Uterus (tissue), 4 donors: Measurements from ENCODE around the gene MYO15A. TPM values are rescaled to one million over a fixed set of nuclear protein-coding genes. Genes with fewer than 3 reads are reported as not detected.

ENCODE experiments used
- DNase-seq, 2 donors: peaks; one replicate each; pipeline ENCODE4 v3.0.0-alpha.2; 2019 to 2020
- H3K27ac ChIP-seq, 2 donors: fragments of 200-600 bp; sonication (generic); 1 replicate in 1 of 2; 2 replicates in 1 of 2; pipeline ENCODE4 v1.5.1; 2016 to 2018
- H3K27me3 ChIP-seq, 2 donors: fragments of 200-600 bp; sonication (generic); one replicate each; pipeline ENCODE4 v1.5.1; 2018 to 2019; ENCODE audit warnings: control low read depth in 1 of 2
- H3K36me3 ChIP-seq, 2 donors: fragments of 200-600 bp; sonication (generic); one replicate each; pipeline ENCODE4 v1.5.1; 2019; ENCODE audit warnings: control low read depth in 1 of 2
- H3K4me1 ChIP-seq, 2 donors: fragments of 200-600 bp; sonication (generic); one replicate each; pipeline ENCODE4 v1.5.1; 2018 to 2019; ENCODE audit warnings: control low read depth in 1 of 2
- H3K4me3 ChIP-seq, 2 donors: fragments of 200-600 bp; sonication (generic); 1 replicate in 1 of 2; 2 replicates in 1 of 2; pipeline ENCODE4 v1.5.1; 2018 to 2019; ENCODE audit warnings: mild to moderate bottlenecking in 1 of 2
- H3K9me3 ChIP-seq, 2 donors: fragments of 200-600 bp; sonication (generic); one replicate each; pipeline ENCODE4 v1.5.1; 2019; ENCODE audit warnings: control low read depth in 1 of 2
- POLR2A ChIP-seq, 2 donors: fragments of 450-650 bp; IDR thresholded peaks; one replicate each; pipeline ENCODE4 v1.6.1; 2016; ENCODE audit warnings: antibody characterized with exemption in 2 of 2, mild to moderate bottlenecking in 1 of 2, moderate library complexity in 1 of 2
- intact Hi-C: fragments of 100-400 bp; cut with DNase I; formaldehyde crosslinking; loops from one replicate; pipeline ENCODE4 v1.15.1; 2023; ENCODE audit warnings: low total_unique reads
- total RNA-seq, 4 donors: library from RNA; depleted of rRNA in 3 of 4; stranded (reverse); fragments of >200 nt in 3 of 4; gene quantifications; one replicate each; pipeline versions ENCODE4 v1.1.0 to v1.2.4, GENCODE V29; 2014 to 2023
- TF ChIP-seq, protein P1 (sequence below), 4 experiments: fragments of 200-600 bp in 2 of 4; fragments of 450-650 bp in 2 of 4; sonication (generic) in 2 of 4; IDR thresholded peaks; one replicate each; pipeline ENCODE4 v1.5.1; 2016 to 2019; ENCODE audit warnings: antibody characterized with exemption in 4 of 4, mild to moderate bottlenecking in 2 of 4, moderate library complexity in 1 of 4
- donor health status: DM: yes; HTN: yes; CAD: no.

MYO15A gene
- total RNA-seq, 4 donors from 2014 or later: 1.5 to 8.1 (median 2.9) TPM; not detected in 1

DNA sequence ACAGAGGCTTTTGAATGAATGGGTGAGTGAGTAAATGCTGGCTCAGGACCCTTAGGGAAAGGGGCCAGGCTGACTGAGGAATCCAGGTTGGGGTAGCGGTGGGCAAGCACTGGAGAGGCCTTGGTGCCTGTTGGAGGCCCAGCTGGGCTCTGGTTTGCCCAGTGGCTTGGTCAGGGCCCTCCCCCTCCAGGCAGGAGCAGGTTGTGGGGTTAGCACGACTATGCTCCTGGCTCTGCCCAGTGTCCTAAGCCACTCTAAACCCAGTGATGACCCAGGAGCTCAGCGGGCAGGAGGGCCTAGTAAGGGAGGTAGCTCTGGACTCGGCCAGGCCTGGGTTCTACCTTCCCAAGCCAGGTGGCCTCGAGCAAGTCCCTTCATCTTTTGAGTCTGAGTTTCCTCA, 7.5 kb downstream of the MYO15A start:
- Histone ChIP-seq H3K27me3 (no peaks in the 10 kb centered on the region), H3K4me1 (no peaks in the 10 kb centered on the region), H3K9me3 (no peaks in the 10 kb centered on the region), H3K27ac (no peak overlapping the region), H3K4me3 (no peak overlapping the region), H3K36me3 (no peaks in the 10 kb centered on the region)
- TF ChIP-seq POLR2A (IDR thresholded peaks at IDR 0.05): no peak
- TF ChIP-seq, protein P1, sequence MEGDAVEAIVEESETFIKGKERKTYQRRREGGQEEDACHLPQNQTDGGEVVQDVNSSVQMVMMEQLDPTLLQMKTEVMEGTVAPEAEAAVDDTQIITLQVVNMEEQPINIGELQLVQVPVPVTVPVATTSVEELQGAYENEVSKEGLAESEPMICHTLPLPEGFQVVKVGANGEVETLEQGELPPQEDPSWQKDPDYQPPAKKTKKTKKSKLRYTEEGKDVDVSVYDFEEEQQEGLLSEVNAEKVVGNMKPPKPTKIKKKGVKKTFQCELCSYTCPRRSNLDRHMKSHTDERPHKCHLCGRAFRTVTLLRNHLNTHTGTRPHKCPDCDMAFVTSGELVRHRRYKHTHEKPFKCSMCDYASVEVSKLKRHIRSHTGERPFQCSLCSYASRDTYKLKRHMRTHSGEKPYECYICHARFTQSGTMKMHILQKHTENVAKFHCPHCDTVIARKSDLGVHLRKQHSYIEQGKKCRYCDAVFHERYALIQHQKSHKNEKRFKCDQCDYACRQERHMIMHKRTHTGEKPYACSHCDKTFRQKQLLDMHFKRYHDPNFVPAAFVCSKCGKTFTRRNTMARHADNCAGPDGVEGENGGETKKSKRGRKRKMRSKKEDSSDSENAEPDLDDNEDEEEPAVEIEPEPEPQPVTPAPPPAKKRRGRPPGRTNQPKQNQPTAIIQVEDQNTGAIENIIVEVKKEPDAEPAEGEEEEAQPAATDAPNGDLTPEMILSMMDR (IDR thresholded peaks at IDR 0.05): no peak
- intact Hi-C loops: no loop called here
- DNase-seq: no peak

DNA sequence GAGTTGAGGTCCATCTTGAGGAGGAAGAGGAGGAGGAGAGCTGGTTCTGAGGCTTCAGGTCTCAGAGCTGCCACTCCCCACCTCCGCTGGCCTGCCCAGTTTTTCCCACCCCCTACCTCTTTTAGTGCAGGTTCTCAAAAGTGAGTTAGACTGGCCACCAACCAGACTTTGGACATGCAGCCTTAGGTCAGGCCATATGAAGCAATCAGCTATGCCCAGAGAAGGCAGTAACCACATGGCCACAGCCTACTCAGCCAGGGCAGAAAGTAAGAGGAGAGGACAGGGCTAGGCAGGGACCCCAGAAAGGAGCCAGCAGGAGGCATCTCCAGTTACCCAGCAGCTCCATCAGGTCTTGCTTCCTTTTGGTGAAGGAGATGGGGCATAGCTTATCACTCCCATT, 9.0 kb downstream of the MYO15A start:
- H3K36me3 ChIP-seq: no peaks in the 10 kb centered on the region
- no peak overlapping the region for H3K27ac ChIP-seq
- H3K27me3 ChIP-seq: no peaks in the 10 kb centered on the region
- intact Hi-C loops: no loop called here
- no peak for TF ChIP-seq POLR2A (IDR thresholded peaks at IDR 0.05)
- TF ChIP-seq, protein P1 (IDR thresholded peaks at IDR 0.05): no peak
- no peak for DNase-seq
- no peaks in the 10 kb centered on the region for H3K9me3 ChIP-seq
- no peak overlapping the region for H3K4me3 ChIP-seq
- H3K4me1 ChIP-seq: no peaks in the 10 kb centered on the region

DNA sequence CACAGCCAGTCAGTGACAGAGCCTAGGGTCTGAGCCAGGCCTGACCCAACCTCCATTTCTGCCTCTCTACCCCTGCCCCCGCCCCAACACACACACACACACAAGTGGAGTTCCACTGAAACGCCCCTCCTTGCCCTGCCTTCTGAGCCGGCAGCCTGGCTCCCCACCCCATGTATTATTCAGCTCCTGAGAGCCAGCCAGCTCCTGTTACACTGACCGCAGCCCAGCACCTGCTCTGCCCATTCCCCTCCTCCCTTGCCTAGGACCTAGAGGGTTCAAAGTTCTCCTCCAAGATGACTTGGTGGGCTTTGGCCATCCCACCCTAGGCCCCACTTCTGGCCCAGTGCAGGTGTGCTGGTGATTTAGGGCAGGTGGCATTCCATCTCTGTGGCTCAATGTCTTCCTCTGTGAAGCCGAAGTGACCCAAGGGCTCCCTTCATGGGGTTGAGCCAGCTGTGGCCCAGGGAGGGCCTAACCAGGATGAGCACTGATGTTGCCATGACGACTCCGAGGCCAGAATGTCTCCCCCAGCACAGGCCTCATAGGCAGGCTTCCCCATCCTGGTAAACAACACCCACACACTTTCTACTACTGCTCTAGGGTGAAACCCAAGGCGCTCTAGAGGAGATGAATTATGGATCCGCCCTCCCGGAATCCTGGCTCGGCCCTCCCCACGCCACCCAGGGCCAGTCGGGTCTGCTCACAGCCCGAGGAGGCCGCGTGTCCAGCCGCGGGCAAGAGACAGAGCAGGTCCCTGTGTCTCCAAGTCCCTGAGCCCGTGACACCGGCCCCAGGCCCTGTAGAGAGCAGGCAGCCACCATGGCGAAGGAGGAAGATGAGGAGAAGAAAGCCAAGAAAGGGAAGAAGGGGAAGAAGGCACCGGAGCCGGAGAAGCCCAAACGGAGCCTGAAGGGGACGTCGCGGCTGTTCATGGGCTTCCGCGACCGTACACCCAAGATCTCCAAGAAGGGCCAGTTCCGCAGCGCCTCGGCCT, 9.7 kb downstream of the MYO15A start:
- H3K9me3 ChIP-seq: no peaks in the 10 kb centered on the region
- DNase-seq: no peak
- no peaks in the 10 kb centered on the region for H3K27me3 ChIP-seq
- H3K4me3 ChIP-seq: no peak overlapping the region
- no peaks in the 10 kb centered on the region for H3K36me3 ChIP-seq
- no peaks in the 10 kb centered on the region for H3K4me1 ChIP-seq
- TF ChIP-seq POLR2A (IDR thresholded peaks at IDR 0.05): no peak
- TF ChIP-seq, protein P1 (IDR thresholded peaks at IDR 0.05): no peak
- intact Hi-C loops: no loop called here
- no peak overlapping the region for H3K27ac ChIP-seq

DNA sequence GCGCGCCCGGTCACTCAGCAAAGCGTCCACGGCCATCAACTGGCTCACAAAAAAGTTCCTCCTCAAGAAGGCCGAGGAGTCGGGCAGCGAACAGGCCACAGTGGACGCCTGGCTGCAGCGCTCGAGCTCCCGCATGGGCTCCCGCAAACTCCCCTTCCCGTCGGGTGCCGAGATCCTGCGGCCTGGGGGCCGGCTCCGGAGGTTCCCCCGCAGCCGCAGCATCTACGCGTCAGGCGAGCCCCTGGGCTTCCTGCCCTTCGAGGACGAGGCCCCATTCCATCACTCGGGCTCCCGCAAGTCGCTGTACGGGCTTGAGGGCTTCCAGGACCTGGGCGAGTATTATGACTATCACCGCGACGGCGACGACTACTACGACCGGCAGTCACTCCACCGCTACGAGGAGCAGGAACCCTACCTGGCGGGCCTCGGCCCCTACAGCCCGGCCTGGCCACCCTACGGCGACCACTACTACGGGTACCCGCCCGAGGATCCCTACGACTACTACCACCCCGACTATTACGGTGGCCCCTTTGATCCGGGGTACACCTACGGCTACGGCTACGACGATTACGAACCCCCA, 10.7 kb downstream of the MYO15A start:
- Histone ChIP-seq H3K4me3 (no peak overlapping the region), H3K27ac (no peak overlapping the region), H3K9me3 (no peaks in the 10 kb centered on the region), H3K4me1 (no peaks in the 10 kb centered on the region), H3K27me3 (no peaks in the 10 kb centered on the region), H3K36me3 (no peaks in the 10 kb centered on the region)
- no peak for TF ChIP-seq POLR2A (IDR thresholded peaks at IDR 0.05)
- TF ChIP-seq, protein P1 (IDR thresholded peaks at IDR 0.05): no peak
- intact Hi-C loops: no loop called here
- DNase-seq: no peak

DNA sequence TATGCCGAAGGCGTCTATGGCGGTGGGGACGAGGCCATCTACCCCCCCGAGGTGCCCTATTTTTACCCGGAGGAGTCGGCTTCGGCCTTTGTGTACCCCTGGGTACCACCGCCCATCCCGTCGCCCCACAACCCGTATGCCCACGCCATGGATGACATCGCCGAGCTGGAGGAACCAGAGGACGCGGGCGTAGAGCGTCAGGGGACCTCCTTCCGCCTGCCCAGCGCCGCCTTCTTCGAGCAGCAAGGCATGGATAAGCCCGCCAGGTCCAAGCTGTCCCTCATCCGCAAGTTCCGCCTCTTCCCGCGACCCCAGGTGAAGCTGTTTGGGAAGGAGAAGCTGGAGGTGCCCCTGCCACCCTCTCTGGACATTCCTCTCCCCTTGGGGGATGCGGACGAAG, 11.4 kb downstream of the MYO15A start:
- Histone ChIP-seq H3K4me3 (no peak overlapping the region), H3K9me3 (no peaks in the 10 kb centered on the region), H3K27ac (no peak overlapping the region), H3K4me1 (no peaks in the 10 kb centered on the region), H3K36me3 (no peaks in the 10 kb centered on the region), H3K27me3 (no peaks in the 10 kb centered on the region)
- no peak for DNase-seq
- intact Hi-C loops: no loop called here
- no peak for TF ChIP-seq POLR2A (IDR thresholded peaks at IDR 0.05)
- TF ChIP-seq, protein P1 (IDR thresholded peaks at IDR 0.05): no peak
